Stimulated activated memory B cell treated with anti-CD40 and anti-IgM and Interleukin-4, amounts not matched to agents 10 μg/mL and 1 μg/mL and 100 μg/mL, for 72 hours (primary cell): ENCODE measurements around the gene MARVELD1.
"Not testable (repeated sequence)": the region's sequence is repeated elsewhere in the genome, so short reads cannot be mapped to it uniquely, and the experiment has no call there.

Source experiments
- ATAC-seq: fragments of 150-1000 bp; cut with Tn5 transposase; 2 replicates; pipeline ENCODE4 v1.10.0; 2021
- H3K27ac Mint-ChIP-seq: one replicate; pipeline ENCODE4 v1.8.0; 2022; ENCODE audit warnings: mild to moderate bottlenecking, mixed read lengths
- H3K27me3 Mint-ChIP-seq: one replicate; pipeline ENCODE4 v1.8.0; 2022; ENCODE audit warnings: mixed read lengths
- H3K36me3 Mint-ChIP-seq: one replicate; pipeline ENCODE4 v1.8.0; 2022; ENCODE audit warnings: mixed read lengths
- H3K4me1 Mint-ChIP-seq: one replicate; pipeline ENCODE4 v1.8.0; 2022; ENCODE audit warnings: mixed read lengths
- H3K4me3 Mint-ChIP-seq: one replicate; pipeline ENCODE4 v1.8.0; 2022; ENCODE audit warnings: mild to moderate bottlenecking, moderate library complexity, mixed read lengths
- H3K9me3 Mint-ChIP-seq: one replicate; pipeline ENCODE4 v1.8.0; 2022; ENCODE audit warnings: mixed read lengths

MARVELD1 gene

DNA sequence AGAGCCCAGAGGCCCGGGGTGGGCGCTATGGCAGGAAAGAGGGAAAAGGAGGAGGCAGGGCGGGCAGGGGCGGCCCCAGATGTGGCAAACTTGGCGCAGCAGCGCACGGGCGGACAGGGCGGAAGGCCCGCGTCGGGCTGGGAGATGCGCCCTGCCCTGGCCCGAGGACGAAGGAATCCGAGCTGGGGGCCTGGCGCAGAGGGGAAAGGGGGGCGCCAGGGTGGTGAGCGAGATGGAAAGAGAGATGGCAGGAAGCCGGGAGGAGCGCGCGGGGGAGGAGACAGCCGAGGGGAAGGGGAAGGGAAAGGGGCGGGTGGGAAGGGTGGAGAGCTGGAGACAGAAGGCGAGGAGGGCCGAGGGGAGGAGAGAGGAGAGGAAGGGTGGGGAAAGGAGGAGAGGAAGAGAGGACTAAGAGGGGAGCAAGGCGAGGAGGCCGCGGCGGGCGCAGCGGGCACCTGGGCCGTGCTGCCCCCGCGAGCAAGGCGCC is at the start of gene MARVELD1:
Gene MARVELD1, plus strand, starts transcription at position 392 of the 487 bp plus-strand sequence. CDS start 147 bp downstream, outside the sequence.
- Mint-ChIP-seq H3K9me3 (no peaks in the 10 kb centered on the region), H3K4me3 (peak within 1 kb of the TSS; percentile 99), H3K27ac (peak within 1 kb of the TSS; percentile 86), H3K4me1 (peaks cover 31% of the 10 kb centered on the region), H3K27me3 (peaks cover 36% of the 10 kb centered on the region), H3K36me3 (no peaks in the 10 kb centered on the region)
- no peak for ATAC-seq

DNA sequence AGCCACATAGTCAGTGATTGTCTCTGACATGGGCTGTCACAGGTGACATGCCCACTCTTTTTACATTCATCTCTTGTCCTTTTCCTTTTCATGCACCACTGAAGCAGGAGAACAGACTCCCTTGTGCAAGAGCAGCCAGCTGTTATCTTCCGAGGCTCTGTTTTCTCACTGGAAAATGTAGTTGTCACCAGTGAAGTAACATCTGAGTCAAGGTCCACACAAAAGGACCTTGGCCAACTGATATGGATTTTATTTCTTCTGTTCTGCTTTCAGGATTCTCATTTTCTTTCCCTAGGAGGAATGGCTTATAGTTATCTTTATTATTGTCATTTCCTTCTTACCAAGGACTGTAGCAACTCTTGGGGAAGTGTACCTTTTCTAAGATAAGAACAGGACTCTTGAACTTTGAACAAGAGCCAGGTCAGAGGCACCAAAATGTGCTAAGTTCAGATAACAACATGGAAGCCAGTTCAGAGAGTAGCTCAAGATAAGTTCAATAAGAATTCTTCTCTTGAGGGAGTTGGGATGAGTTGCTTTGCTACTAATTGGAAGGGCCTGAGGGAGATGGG is 49.2 kb upstream of the MARVELD1 start:
- Mint-ChIP-seq H3K27ac (no peak overlapping the region), H3K27me3 (no peaks in the 10 kb centered on the region), H3K4me1 (peaks cover 5% of the 10 kb centered on the region), H3K36me3 (peaks cover 50% of the 10 kb centered on the region), H3K4me3 (no peak overlapping the region), H3K9me3 (no peaks in the 10 kb centered on the region)
- no peak for ATAC-seq

DNA sequence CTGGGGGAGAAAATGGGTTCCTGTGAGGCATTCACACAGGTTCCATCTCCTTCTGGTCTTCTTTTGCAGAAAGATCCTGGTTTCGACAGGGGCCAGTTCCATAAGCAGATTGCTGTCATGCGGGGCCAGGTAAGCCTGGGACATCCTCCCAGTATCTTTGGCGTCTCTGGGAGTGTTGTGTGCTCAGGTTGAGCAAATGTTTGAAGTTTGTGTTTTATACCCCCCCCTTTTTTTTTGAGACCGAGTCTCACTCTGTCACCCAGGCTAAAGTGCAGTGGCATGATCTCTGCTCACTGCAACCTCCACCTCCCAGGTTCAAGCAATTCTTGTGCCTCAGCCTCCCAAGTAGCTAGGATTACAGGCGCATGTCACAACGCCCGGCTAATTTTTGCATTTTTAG is 46.5 kb upstream of the MARVELD1 start:
- Mint-ChIP-seq H3K4me3 (no peak overlapping the region), H3K27ac (no peak overlapping the region), H3K9me3 (no peaks in the 10 kb centered on the region), H3K36me3 (peaks cover 53% of the 10 kb centered on the region), H3K4me1 (peaks cover 5% of the 10 kb centered on the region), H3K27me3 (no peaks in the 10 kb centered on the region)
- no peak for ATAC-seq

DNA sequence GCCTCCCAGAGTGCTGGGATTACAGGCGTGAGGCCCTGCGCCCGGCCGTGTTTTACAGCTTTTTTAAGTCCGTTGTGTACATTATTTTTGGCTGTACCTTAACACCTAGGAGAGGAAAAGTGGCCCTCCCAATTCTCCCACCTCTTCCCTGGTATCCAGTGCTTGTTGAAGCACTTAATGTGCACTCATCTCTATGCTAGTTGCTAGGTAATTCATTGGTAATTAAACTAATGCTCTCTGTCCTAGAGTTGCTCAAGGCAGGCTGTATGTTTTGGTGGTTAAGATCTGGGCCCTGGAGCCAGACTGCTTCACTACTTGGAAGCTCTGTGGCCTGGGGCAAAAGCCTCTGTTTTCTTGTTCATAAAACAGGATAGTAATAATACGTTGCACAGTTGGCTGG is 46.1 kb upstream of the MARVELD1 start:
- no peaks in the 10 kb centered on the region for H3K9me3 Mint-ChIP-seq
- ATAC-seq, result no peak
- no peak overlapping the region for H3K27ac Mint-ChIP-seq
- H3K4me1 Mint-ChIP-seq, result peaks cover 5% of the 10 kb centered on the region
- H3K4me3 Mint-ChIP-seq, result no peak overlapping the region
- peaks cover 49% of the 10 kb centered on the region for H3K36me3 Mint-ChIP-seq
- no peaks in the 10 kb centered on the region for H3K27me3 Mint-ChIP-seq

DNA sequence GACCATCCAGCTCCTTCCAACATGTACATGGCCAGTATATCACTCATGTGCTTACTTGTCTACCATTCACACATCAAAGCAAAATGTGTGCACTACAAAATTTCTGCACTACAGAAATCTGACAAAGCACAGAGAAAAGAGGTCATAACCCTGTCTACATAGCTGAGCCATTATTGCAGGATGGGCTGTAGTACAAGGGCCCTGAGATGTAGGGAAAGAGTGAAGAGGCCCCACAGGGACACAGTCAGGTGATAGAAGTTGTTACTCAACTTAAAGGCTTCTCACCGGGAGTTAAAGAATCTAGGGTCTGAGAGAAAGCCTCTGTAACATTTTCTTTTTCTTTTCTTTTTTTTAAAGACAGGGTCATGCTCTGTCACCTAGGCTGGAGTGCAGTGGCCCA is 44.0 kb upstream of the MARVELD1 start:
- Mint-ChIP-seq H3K4me1 (peaks cover 5% of the 10 kb centered on the region), H3K27me3 (no peaks in the 10 kb centered on the region), H3K27ac (no peak overlapping the region), H3K36me3 (peaks cover 45% of the 10 kb centered on the region), H3K4me3 (no peak overlapping the region), H3K9me3 (no peaks in the 10 kb centered on the region)
- no peak for ATAC-seq

DNA sequence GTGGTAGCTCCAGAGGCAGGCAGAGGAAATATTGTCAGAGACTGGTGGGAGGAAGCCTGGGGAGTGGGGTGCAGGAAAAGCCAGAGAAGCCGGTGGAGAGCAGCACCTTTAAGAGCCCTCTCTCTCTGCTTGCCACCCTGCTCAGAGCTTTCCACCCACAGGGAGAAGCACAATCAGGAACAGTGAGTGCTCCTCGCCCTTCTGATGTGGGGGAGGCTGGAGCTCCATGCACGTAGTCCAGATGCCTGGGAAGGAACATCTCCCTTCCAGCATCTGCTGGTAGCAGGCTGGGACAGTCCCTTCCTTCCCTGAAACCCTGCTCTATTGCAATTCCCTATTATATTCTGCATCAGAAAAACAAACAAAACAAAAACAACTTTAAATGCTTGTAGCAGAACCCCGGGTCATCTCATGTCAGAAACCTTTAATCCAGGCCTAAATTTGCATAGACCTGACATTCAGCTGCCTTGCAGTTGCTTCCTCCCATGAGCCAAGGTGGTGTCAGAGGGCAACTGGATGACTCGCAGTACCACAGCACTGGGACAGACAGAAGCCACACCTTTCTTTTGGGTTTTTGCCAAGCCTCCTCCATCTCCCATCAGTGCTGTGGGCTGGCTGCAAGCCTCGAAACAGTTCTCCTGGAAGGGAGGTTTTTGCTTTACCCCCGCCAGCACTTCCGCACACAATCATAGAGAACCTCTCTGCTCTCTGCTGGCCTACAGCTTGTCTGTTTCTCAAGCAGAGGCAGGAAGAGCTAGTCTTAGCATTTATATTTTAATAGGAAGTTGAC is 39.6 kb upstream of the MARVELD1 start:
- Mint-ChIP-seq H3K27ac (peak overlapping the region; percentile 30), H3K27me3 (no peaks in the 10 kb centered on the region), H3K4me1 (peaks cover 12% of the 10 kb centered on the region), H3K36me3 (peaks cover 32% of the 10 kb centered on the region), H3K4me3 (no peak overlapping the region), H3K9me3 (no peaks in the 10 kb centered on the region)
- ATAC-seq, result no peak

DNA sequence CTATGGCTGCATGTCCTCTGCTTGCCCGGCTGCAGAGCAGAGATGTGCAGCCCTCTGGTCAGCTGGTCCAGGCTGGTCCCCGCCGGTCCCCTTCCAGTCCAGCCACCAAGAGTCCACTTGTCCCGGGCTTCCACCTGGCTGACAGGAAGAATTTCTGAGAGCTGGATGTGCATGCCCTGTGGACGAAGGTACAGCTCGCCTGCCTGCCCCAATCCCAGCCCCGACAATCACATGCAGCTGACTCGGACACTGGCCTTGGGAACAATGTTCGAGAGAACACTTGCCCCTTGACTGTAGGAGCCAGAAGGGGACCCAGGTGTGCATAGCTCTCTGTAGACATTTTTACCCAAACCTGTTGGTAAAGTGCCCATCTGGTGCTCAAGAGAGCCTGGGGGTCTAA is 38.3 kb upstream of the MARVELD1 start:
- Mint-ChIP-seq H3K27me3 (no peaks in the 10 kb centered on the region), H3K36me3 (peaks cover 32% of the 10 kb centered on the region), H3K9me3 (no peaks in the 10 kb centered on the region), H3K4me3 (no peak overlapping the region), H3K27ac (no peak overlapping the region), H3K4me1 (peaks cover 12% of the 10 kb centered on the region)
- no peak for ATAC-seq

DNA sequence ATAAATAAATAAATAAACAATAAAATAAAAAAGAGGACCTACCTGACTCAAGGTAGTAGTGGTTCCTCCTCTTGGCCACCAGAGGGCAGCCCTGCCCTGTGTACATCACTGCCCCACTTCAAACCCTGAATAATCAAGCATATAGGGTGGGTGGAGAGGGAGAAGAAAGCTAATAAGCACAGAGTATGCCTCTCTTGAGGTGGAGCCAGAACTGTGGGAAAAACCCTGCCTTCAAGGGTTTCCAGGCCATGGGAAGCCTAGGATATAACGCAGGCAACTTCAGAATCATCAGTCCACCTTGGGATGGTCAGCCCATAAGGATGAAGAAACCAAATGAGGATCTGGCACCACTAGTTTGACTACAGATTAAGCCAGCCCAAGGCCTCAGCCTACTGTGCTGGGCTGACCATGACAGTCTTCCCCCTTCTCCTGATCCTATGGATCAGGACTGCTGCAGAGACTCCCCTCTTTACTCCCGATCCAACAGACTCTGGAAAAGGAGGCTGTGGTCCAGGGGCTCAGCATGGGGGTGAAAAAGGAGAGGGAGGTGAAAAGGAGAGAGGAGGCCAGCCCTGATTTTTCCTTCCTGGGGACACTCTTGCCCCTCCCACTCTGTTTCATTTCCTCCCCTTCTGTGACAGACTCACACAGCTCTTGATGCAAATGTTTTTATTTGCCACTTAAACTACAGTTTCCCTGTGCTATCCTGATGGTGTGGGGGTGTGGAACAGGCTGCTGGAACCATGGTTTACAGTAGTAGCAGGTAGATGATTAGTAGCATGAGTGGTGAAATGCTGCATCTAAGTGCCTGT is 36.6 kb upstream of the MARVELD1 start:
- Mint-ChIP-seq H3K4me1 (peaks cover 12% of the 10 kb centered on the region), H3K9me3 (no peaks in the 10 kb centered on the region), H3K27me3 (no peaks in the 10 kb centered on the region), H3K36me3 (peaks cover 19% of the 10 kb centered on the region), H3K4me3 (no peak overlapping the region), H3K27ac (peak overlapping the region; percentile 43)
- peak; percentile 80 for ATAC-seq

DNA sequence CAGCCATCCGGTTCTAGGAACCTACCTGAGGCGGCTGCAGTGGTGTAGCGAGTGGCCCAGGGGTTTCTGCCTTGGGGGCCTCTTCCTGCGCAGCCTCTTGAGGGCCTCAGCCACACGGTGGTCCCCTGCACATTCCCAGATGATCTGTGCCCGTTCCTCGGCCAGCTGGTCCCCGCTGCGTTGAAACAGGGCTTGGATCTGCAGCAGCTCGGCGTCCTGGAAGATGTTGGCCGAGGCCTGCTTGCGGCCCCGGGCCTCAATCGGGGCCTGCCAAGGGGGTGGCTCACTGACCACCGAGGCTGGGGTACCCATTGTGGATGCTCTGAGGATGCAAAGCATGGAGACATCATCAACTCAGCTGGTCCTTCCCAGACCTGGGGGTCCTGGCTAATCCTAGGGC is 33.9 kb upstream of the MARVELD1 start:
- ATAC-seq, result no peak
- Mint-ChIP-seq H3K9me3 (no peaks in the 10 kb centered on the region), H3K27ac (no peak overlapping the region), H3K4me1 (peaks cover 12% of the 10 kb centered on the region), H3K36me3 (peaks cover 5% of the 10 kb centered on the region), H3K4me3 (no peak overlapping the region), H3K27me3 (no peaks in the 10 kb centered on the region)

DNA sequence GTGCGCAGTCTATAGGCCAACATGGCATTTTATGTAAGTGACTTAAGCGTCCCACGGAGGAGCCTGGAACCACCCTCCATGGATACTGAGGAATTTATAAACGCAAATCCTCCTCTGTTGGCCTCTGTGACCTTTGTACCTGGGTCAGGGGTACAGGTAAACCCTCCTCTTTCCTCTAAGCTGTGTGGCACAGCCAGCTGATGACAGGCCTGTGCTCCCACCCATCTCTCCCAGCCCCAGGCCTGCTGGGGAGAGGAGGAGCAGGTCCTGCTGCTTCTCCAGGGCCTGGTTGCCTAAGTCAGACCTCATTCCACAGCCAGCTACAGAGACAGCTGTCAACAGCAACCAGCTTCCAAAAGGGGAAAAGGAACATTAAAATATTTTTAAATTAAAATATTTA is 31.5 kb upstream of the MARVELD1 start:
- no peaks in the 10 kb centered on the region for H3K27me3 Mint-ChIP-seq
- no peak overlapping the region for H3K27ac Mint-ChIP-seq
- no peak overlapping the region for H3K4me3 Mint-ChIP-seq
- ATAC-seq, result no peak
- no peaks in the 10 kb centered on the region for H3K36me3 Mint-ChIP-seq
- peaks cover 14% of the 10 kb centered on the region for H3K4me1 Mint-ChIP-seq
- H3K9me3 Mint-ChIP-seq, result no peaks in the 10 kb centered on the region

DNA sequence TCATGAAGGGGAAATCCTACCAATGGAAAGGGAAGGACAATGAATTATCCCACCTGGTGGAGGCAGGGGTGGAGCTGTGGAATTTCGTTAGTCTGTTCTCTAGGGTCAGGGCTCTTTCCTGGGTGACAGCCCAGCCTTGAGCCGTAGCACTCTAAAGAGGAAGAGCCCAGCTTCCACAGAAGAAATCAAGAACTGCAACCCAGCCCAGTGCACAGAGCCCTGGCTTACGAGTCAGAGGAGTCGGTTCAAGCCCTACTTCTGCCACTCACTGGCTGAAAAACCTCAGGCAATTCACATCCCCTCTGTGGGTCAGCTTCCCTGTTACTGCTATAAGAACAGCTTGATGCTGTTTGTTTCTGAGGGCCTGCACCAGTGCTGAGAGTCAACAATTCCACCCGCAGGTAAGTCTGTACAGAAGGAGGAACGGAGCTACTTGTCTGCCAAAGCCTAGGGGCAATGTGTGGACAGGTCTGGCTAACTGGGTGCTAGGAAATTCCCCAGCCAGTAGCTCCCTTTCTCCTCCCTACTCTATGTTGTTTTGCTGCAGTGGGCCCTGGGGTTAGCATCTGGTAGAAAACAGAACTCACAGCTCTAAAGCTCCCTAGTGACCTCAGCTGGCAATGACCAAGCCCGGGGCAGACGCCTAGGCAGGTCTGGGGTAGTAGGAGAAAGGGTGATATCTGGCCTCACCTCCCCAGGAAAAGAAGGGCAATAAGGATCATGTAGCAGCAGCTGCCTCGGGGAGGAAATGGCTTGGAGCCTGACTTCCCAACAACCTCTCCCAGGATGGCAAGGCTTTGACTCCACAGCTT is 29.8 kb upstream of the MARVELD1 start:
- Mint-ChIP-seq H3K4me1 (peaks cover 14% of the 10 kb centered on the region), H3K27me3 (no peaks in the 10 kb centered on the region), H3K27ac (no peak overlapping the region), H3K9me3 (no peaks in the 10 kb centered on the region), H3K36me3 (no peaks in the 10 kb centered on the region), H3K4me3 (no peak overlapping the region)
- no peak for ATAC-seq

DNA sequence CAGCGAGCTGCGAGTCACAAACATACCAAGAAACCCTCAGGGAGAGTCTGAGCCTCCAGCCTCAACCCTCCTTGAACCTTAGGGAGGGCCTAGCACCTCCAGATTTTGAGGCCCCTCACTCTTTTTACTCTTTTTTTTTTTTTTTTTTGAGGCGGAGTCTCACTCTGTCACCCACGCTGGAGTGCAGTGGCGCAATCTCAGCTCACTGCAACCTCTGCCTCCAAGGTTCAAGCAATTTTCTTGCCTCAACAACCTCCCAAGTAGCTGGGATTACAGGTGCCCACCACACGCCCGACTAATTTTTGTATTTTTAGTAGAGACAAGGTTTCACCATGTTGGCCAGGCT is 29.2 kb upstream of the MARVELD1 start:
- ATAC-seq, H3K27me3 Mint-ChIP-seq: not testable (repeated sequence)
- H3K4me1 Mint-ChIP-seq, result peaks cover 14% of the 10 kb centered on the region

DNA sequence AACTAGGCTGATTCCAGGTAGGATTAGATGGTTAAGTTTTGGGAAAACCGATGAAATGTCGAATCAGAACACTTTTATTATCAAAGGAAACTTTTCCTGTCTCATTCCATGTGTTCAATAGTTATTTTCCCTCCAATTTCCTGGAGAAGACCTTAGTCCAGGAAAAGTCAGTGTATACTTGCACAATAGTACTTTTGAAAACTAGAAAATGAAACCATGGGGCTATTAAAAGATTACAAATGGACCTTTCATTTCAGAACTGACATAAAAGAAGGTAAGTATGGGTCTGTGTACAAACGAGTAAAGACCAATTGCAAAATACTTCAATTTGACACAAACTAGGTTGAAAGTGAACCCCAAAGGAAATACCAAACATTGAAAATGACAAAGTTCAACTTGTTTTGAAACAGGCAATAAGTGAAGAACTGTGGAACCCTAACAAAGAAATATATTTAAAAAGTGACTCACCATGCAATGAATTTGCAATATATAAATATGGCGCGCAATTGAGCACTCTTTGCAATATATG is 28.6 kb upstream of the MARVELD1 start:
- no peak overlapping the region for H3K27ac Mint-ChIP-seq
- ATAC-seq, result no peak
- no peak overlapping the region for H3K4me3 Mint-ChIP-seq
- H3K4me1 Mint-ChIP-seq, result peaks cover 14% of the 10 kb centered on the region
- H3K9me3 Mint-ChIP-seq, result no peaks in the 10 kb centered on the region
- H3K36me3 Mint-ChIP-seq, result no peaks in the 10 kb centered on the region
- H3K27me3 Mint-ChIP-seq, result no peaks in the 10 kb centered on the region

More for the DNA sequence above, 29.2 kb upstream of the MARVELD1 start:
- not testable (repeated sequence) for H3K27ac Mint-ChIP-seq, H3K9me3 Mint-ChIP-seq, H3K36me3 Mint-ChIP-seq, H3K4me3 Mint-ChIP-seq

DNA sequence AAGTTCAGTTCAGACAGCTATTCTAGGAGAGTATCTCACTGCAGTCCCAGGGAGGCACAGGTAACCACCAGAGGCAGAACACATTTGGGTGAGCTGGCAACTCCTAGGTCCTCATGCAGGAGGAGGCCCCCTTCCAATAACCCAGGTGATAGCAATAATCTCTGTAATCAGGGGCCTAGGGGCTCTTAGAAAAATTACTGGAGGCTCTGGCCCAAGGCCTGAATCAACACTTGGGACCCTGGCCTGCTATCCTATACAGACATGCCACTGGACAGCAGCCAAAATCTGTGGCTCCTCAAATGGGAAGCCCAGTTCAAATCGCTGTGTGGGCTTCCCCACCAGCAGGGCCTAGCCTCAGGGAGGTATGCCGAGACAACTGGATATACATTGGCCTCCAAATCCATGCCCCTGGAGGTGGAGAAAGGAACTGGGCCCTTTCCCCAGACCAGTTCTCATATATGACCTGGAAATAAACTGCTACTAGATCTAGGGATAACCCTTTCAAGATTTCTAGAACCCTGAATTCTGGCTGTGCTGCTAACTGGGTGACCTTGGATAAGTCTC is 28.1 kb upstream of the MARVELD1 start:
- no peak overlapping the region for H3K4me3 Mint-ChIP-seq
- H3K4me1 Mint-ChIP-seq, result peaks cover 14% of the 10 kb centered on the region
- ATAC-seq, result no peak
- H3K9me3 Mint-ChIP-seq, result no peaks in the 10 kb centered on the region
- H3K36me3 Mint-ChIP-seq, result no peaks in the 10 kb centered on the region
- no peak overlapping the region for H3K27ac Mint-ChIP-seq
- H3K27me3 Mint-ChIP-seq, result no peaks in the 10 kb centered on the region
